Left renal cortex interstitium (tissue), 4 donors: ENCODE results near the gene SLC47A1. TPM values are rescaled to one million over a fixed set of nuclear protein-coding genes. Genes with fewer than 3 reads are reported as not detected.

Experiments used
- DNase-seq, 4 donors: peaks; one replicate each; pipeline ENCODE4 v3.0.0-alpha.2; 2013; ENCODE audit warnings: low read depth in 4 of 4, low spot score in 2 of 4, missing footprints in 1 of 4
- polyA plus RNA-seq, 4 donors: library from polyadenylated mRNA; unstranded; fragments of 120-200 nt; gene quantifications; one replicate each; pipeline ENCODE4 v1.2.1, GENCODE V29; 2013; ENCODE audit not compliant: insufficient read length in 4 of 4

SLC47A1 gene
- polyA plus RNA-seq, 4 donors, result 16.6 to 27.3 (median 21.5) TPM

DNA sequence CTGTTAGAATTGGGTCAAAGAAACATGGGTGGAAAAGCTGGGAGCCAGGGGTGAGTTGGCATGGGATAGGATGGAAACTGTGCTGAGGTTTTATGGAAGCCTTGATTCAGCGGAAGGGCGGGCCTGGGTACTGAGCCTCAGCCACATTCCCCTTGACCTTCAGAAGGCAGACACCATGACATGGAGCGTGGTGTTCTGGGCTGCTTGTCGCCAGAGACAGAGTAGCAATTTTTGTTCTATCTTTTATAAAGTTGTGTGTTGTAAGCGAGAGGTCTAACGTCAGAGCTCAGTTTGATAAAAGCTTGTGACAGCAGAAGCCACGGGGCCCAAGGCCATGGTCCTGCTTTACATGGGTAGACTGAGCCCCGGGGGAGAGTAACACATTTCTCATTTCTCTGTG lies 50.2 kb downstream of the SLC47A1 start:
- DNase-seq, result no peak

DNA sequence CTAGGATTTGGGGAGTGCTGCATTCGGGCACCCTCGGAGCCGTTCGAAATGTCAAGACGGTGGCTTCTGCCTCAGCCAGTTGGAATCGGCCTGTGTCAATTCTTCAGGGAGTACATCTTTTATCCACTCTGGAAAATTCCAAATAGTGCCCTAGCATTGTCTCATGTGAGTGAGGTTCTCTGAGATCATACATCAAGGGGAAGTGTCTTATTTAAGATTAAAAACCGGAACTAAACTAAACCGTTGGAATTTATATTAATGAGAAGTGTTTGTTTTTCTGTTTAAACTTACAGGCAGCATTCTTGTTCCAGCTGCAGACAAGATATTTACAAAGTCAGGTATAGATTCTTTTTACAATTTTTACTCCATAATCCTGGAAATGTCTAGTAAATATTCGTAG lies 56.8 kb downstream of the SLC47A1 start:
- no peak for DNase-seq

DNA sequence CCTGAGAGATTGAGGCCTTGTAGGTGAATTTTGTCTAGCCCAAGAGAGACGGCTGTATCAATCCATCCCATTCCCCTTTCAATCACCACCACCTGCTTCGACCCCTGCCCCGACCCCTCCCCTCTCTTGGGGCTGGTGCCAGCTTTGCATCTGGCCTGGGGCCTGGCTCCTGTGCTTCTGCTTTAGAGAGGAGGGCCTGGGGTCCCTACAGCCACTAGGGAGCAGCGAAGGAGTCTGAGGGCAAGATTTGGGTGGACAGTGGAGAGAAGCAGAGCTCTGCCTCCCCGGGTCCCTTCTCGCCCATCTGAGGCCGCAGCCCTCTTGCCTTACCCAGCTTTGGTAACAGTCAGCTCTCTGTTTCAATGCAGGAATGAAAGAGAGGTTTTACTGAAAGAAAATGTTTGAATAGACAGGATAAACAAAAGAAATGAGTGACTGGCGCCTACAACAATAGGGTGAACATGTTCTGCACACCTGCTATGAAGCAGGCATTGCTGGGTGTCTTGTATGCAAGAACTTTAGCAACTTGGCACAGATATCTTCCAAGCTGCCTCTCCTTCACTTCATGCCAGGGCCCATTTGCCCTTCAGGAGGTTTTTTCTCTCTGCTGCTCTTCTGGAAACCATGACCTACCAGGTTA lies 57.4 kb downstream of the SLC47A1 start:
- no peak for DNase-seq

DNA sequence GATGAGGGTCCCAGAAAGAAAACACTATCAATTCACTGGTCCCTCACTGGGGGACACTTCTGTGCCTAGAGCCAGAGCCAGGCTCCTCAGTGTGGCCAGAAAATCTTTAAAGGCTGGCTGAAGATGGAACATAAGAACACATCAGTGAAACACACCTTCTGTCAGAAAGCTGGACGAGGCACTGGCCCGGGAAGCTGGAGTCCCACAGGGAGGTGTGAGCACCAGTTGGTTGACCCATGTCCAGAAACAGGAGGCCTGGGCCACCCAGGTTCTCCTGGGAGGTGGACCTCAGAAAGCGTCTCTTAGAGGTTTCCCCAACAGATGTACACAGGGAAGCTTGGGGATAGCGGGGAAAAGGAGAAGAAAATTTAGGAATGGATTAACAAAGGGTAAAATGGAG lies 58.7 kb downstream of the SLC47A1 start:
- DNase-seq, result no peak

DNA sequence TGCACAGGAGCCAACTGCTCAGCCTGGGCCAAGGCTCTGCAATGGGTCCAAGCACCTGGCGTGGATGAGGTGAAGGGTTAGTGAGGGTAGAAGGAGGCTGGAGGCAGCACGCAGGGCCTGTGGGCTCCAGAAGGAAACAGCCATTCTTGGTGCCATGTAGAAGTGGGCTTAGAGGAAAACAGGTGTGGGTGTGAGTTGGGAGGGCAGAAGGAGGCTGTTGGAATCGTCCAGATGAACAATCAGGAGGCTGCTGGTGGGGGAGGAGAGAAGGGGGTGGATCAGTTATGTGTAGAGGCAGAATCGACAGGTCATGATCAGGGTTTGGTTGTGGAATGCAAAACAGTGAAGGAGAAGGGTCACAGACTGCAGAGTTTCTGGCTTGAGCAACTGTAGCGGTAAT lies 63.2 kb downstream of the SLC47A1 start:
- DNase-seq, result no peak

DNA sequence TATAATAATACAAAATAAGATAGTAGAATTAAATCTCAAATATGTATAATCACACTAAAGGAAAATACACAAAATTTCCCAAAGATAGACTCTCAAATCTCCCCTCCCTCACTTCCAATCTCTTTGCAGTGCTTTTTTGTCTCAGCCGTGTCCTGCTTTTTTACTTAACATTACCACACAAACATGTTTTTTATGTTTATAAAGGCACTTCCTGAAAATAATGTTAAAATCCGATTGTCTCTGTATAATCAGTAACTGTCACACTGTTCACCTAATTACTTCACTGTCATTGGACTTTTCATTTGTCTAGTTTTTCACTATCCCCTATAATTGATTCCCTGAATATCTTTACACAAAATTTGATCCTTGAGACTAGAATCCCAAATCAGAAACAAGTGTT lies 76.7 kb downstream of the SLC47A1 start:
- no peak for DNase-seq

DNA sequence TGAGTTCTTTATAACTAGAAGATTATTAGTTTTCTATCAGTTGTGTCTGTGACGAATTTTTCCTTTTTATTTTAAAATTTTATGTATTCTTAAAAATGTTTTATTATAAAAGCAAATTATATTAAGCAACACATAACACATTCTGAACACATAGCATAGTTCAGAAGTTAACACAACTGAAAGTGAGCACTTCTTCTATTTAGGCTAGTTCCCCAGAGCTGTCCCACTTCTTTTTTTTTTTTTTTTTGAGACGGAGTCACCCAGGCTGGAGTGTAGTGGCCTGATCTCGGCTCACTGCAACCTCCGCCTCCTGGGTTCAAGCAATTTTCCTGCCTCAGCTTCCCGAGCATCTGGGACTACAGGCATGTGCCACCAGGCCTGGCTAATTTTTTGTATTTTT lies 77.2 kb downstream of the SLC47A1 start:
- no peak for DNase-seq

DNA sequence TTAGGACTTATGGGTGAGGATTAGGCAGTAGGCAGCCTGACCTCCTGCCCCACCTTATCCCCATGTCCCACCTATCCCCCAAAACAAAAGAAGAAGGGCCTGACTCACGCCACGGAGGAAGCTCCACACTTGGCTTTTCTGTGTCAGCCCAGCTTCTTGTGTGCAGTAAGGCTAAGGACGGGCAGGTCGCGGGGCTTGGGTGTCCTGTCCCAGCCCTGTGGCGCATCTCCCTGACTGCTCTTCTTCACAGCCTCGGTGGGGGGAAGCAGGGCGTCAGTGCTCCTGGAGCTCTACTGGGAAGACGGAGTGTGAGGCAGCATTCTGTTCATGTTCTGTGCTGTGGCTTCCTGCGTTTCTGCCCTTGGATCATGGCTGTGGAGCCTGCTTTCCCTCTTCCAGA lies 80.3 kb downstream of the SLC47A1 start:
- DNase-seq, result no peak

DNA sequence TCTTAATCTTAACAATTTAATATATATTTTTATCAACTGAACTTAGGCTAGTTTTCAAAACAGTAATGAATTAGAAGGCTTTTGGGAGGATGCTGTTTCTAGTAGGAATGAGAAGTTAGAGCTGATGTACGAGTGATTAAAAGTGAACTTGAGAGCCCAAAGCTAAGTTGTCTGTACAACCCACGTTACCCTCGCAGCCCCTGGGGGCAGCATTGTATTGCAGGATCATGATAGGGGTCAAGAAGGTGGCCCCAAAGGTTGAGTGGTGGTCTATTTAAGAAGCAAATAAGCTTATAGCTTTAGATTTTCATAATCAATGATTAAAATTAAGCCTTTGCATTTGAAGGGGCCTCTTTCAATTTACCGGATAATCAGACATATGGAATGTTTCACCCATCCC lies 81.2 kb downstream of the SLC47A1 start:
- no peak for DNase-seq

DNA sequence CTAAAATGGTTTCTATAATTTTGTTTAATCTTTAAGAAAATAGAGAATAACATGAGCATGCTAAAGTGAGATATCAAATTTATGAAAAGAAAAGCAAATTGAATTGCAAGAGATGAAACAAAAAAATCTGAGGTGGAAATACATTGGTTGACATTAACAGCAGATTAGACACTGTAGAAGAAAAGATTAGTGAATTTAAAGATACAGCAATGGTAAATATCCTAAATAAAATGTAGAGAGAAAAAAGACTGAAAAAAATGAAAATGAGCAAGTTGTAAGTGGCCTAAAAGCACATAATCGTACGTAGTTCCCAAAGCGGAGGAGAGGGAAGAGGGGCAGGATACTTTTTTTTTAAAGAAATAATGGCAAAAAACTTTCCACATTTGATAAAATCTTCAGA lies 84.4 kb downstream of the SLC47A1 start:
- DNase-seq, result no peak

DNA sequence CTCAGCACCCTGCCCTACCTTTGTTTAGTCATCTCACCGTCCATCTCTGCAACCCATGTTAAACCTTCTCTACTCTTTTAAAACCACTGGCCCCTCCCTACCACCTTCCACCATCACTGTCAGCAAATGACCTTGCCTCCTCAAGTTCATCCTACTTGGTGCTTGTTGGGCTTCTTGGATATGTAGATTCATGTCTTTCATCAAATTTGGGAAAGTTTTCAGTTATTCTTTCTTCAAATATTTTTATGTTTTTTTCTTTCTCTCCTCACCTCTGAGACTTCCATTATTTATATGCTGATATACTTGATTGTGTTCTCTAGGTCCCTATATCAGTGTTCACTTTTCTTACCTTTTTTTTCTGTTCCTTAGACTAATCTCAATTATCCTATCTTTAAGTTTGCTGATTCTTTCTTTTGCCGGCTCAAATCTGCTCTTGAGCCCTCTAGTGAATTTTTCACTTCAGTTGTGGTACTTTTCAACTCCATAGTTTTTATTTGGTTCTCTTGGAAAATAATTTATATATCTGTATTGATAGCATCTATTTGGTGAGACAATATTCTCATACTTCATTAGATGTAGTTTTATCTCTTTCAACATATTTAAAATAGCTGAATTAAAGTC lies 86.2 kb downstream of the SLC47A1 start:
- DNase-seq, result no peak

DNA sequence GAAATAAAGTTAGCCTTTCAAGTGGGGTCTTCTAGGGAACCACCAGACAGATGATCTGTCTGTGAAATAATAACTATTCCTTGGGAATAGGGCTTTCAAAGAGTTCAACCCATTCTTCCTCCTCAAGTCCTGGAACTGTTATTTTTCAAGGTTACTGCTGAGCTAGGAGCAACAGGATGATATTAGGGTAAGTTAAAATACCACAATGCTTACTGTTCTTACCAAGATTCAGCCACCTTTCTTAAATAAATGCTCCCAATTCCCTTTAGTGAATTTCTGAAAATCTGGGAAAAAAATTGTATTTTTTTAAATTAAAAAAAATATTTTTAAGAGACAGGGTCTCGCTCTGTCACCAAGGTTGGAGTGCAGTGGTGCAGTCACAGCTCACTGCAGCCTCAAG lies 88.0 kb downstream of the SLC47A1 start:
- no peak for DNase-seq

DNA sequence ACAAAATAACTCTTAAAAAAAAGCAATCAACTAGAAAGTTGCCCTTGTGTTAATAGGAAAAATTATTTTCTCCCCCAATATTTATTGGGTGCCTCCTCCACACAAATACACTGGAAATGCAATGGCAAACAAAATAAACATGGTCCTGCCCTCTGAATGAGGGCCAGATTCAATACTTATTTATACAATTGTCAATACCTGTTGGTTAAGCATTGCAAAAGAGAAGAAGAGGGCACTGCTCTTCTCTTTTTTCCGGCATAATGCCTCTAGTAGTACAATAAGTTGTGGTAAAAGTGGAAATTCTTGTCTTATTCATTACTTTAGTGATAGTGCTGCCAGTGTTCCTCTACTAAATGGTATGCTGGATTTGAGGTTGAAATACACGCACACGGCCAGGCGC lies 92.4 kb downstream of the SLC47A1 start:
- DNase-seq, result no peak

Other genes starting within 250 kb of the SLC47A1 start
- gene B9D1, start 171.1 kb upstream of the SLC47A1 start, polyA plus RNA-seq, result 10 to 100 TPM; 32.3 to 51.0 (median 42.9) TPM
- gene MAPK7, start 155.4 kb upstream of the SLC47A1 start, polyA plus RNA-seq, result 10 to 100 TPM; 21.5 to 31.2 (median 25.0) TPM
- 100 to 1,000 TPM; 147 to 349 (median 244) TPM for gene MFAP4, start 146.7 kb upstream of the SLC47A1 start, polyA plus RNA-seq
- 1 to 10 TPM in 3 of 4 donors, under 1 TPM in 1; 0.96 to 1.7 (median 1.1) TPM for gene RNF112, start 122.6 kb upstream of the SLC47A1 start, polyA plus RNA-seq
- gene ALDH3A2, start 114.9 kb downstream of the SLC47A1 start, polyA plus RNA-seq, result 100 to 1,000 TPM in 1 of 4 donors, 10 to 100 TPM in 3; 81.0 to 116 (median 90.0) TPM
- gene SLC47A2, start 182.7 kb downstream of the SLC47A1 start, polyA plus RNA-seq, result 1 to 10 TPM; 6.3 to 8.6 (median 7.1) TPM
- 1 to 10 TPM in 3 of 4 donors, under 1 TPM in 1; 0.89 to 1.7 (median 1.2) TPM for gene ALDH3A1, start 214.4 kb downstream of the SLC47A1 start, polyA plus RNA-seq